Transverse colon (tissue), 4 donors: Measurements from ENCODE around the gene SHISA5.
"Not testable (repeated sequence)": the region's sequence is repeated elsewhere in the genome, so short reads cannot be mapped to it uniquely, and the experiment has no call there.

Experiments used
- CTCF ChIP-seq, 5 experiments: fragments of 200-600 bp in 3 of 5; fragments of 450-650 bp in 2 of 5; sonication (generic) in 3 of 5; IDR thresholded peaks; 1 replicate in 2 of 5; 2 replicates in 3 of 5; pipeline ENCODE4 v1.5.1; 2016 to 2017; ENCODE audit warnings: antibody characterized with exemption in 5 of 5, inconsistent platforms in 3 of 5, mild to moderate bottlenecking in 2 of 5, moderate library complexity in 1 of 5
- POLR2A ChIP-seq: fragments of 450-650 bp; IDR thresholded peaks from one replicate; pipeline ENCODE4 v1.6.1; 2016; ENCODE audit warnings: antibody characterized with exemption, mild to moderate bottlenecking, moderate library complexity
- POLR2AphosphoS5 ChIP-seq, 3 donors: sonication (generic); formaldehyde crosslinking; IDR thresholded peaks; one replicate each; pipeline ENCODE4 v1.6.1; 2016; ENCODE audit warnings: antibody characterized with exemption in 3 of 3

DNA sequence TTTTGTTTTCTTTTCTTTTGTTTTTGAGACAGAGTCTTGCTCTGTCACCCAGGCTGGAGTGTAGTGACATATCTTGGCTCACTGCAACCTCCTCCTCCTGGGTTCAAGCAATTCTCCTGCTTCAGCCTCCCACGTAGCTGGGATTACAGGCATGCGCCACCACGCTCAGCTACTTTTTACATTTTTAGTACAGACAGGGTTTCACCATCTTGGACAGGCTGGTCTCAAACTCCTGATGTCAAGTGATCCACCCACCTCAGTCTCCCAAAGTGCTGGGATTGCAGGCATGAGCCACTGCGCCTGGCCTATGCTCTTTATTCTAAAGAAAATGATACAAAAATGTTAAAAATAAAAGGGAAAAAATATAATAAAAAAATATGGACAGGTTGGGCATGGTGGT is 26.7 kb upstream of the SHISA5 start:
- not testable (repeated sequence) for TF ChIP-seq CTCF (IDR thresholded peaks at IDR 0.05); POLR2A; POLR2AphosphoS5 (IDR thresholded peaks at IDR 0.05)
